HG03354 (cell line): Measurements from ENCODE around the gene RPAIN.

Source experiments
- ATAC-seq: cut with Tn5 transposase; IDR thresholded peaks from one replicate; pipeline ENCODE4 v1.9.1; 2021; ENCODE audit warnings: mild to moderate bottlenecking; ENCODE audit not compliant: unreplicated experiment, poor library complexity, severe bottlenecking

The RPAIN gene

GRCh38 chr17:5478992-5479391, 59.0 kb downstream of the RPAIN start:
- ATAC-seq = no peak

- no peak for ATAC-seq
These were observed 61.0 kb downstream of the RPAIN start for GRCh38 chr17:5480962-5481361.

GRCh38 chr17:5481451-5481850, 61.5 kb downstream of the RPAIN start:
- no peak for ATAC-seq
